ENCODE results near the gene ANXA3. TPM values are rescaled to one million over a fixed set of nuclear protein-coding genes. Genes with fewer than 3 reads are reported as not detected.

Gene ANXA3
- total and polyA plus RNA-seq, 2 donors (not counting 1 experiment from before 2014, with no cell fraction given): not detected

DNA sequence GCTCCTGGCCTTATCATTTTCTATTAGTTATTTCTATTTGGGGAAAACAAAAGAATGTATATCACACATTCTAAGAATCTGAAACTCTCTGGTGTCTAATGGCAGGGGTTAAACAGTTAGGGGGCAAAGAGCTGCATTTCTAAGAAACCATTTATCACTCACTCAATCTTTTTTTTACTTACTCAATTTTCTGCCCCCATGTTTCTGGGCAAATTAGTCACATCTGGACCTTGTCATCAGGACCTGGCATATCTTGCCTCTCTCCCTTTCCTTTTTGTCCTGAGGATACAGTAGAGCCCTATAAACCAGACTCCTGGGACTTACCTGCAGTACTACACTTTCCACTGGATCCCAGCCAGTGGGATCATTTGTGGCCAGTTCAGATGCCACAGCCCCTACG, 89.1 kb downstream of the ANXA3 start:
- H3K27ac Mint-ChIP-seq: peak overlapping the region; percentile 95
- Histone ChIP-seq H3K9ac (ENCODE audit: low read length) (no peak overlapping the region), H3K27me3 (replicated peaks in 1 of 4; ENCODE audit: control extremely low read depth in 1 of 4, control insufficient read depth in 3 of 4, insufficient read depth in 4 of 4, low read length in 3 of 4) (no peaks in the 10 kb centered on the region), H3K79me2 (ENCODE audit: control insufficient read depth, insufficient read depth, low read length) (no peaks in the 10 kb centered on the region), H3K4me1 (ENCODE audit: control insufficient read depth in 2 of 2, insufficient read depth in 2 of 2, low read length in 2 of 2) (peaks cover 62 to 77% of the 10 kb centered on the region in 2 donors), H3K4me3 (ENCODE audit: control extremely low read depth in 1 of 5, extremely low read depth in 1 of 5, insufficient read depth in 1 of 5, low read depth in 2 of 5, low read length in 4 of 5) (no peak overlapping the region), H3K27ac (ENCODE audit: low read length in 2 of 2) (peak overlapping the region in 1 of 2 donors; percentile 87), H3K36me3 (replicated peaks in 1 of 2; ENCODE audit: control extremely low read depth in 1 of 2, control insufficient read depth in 1 of 2, extremely low read depth in 1 of 2, insufficient read depth in 2 of 2, low read length in 1 of 2) (no peaks in the 10 kb centered on the region), H4K20me1 (ENCODE audit: control insufficient read depth, insufficient read depth, low read length, poor library complexity, severe bottlenecking) (no peaks in the 10 kb centered on the region), H3K4me2 (replicated peaks; ENCODE audit: low read depth, low read length, poor library complexity, severe bottlenecking) (no peak overlapping the region), H3K9me3 (ENCODE audit: control extremely low read depth in 1 of 3, control insufficient read depth in 2 of 3, insufficient read depth in 1 of 3, low read length in 2 of 3) (no peaks in the 10 kb centered on the region), H2AFZ (ENCODE audit: insufficient read depth, low read depth, low read length, poor library complexity, severe bottlenecking) (peak overlapping the region; percentile 34)
- CTCF ChIA-PET: interaction anchor here (8.0 kb wide), 1 partner anchor 28 kb away, joined by 84 read pairs; no protein-coding TSS in a partner anchor
- DNase-seq (no peak), ATAC-seq (ENCODE audit: low read depth) (no peak)
- H3K4me1 Mint-ChIP-seq: peaks cover 73% of the 10 kb centered on the region
- no peaks in the 10 kb centered on the region for H3K27me3 Mint-ChIP-seq
- no peak overlapping the region for H3K4me3 Mint-ChIP-seq
- no peaks in the 10 kb centered on the region for H3K9me3 Mint-ChIP-seq (ENCODE audit: insufficient read depth)
- TF ChIP-seq EZH2 (IDR thresholded peaks at IDR 0.05; ENCODE audit: borderline replicate concordance, insufficient read depth, low read depth, low read length, poor library complexity, severe bottlenecking): no peak
- TF ChIP-seq, protein P1, sequence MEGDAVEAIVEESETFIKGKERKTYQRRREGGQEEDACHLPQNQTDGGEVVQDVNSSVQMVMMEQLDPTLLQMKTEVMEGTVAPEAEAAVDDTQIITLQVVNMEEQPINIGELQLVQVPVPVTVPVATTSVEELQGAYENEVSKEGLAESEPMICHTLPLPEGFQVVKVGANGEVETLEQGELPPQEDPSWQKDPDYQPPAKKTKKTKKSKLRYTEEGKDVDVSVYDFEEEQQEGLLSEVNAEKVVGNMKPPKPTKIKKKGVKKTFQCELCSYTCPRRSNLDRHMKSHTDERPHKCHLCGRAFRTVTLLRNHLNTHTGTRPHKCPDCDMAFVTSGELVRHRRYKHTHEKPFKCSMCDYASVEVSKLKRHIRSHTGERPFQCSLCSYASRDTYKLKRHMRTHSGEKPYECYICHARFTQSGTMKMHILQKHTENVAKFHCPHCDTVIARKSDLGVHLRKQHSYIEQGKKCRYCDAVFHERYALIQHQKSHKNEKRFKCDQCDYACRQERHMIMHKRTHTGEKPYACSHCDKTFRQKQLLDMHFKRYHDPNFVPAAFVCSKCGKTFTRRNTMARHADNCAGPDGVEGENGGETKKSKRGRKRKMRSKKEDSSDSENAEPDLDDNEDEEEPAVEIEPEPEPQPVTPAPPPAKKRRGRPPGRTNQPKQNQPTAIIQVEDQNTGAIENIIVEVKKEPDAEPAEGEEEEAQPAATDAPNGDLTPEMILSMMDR (IDR thresholded peaks at IDR 0.05): no peak
- intact Hi-C loops (cut with micrococcal nuclease): loop anchor here (5.0 to 10.0 kb wide), 2 partner anchors 224 to 297 kb away; partner anchors contain the start of gene PAQR3
- POLR2A ChIA-PET: interaction anchor here (0.6 kb wide), 1 partner anchor 17 kb away, joined by 9 read pairs; no protein-coding TSS in a partner anchor
- 100% methylated on average over 1 of the region's 1 CpG for WGBS (ENCODE audit: insufficient coverage)

DNA sequence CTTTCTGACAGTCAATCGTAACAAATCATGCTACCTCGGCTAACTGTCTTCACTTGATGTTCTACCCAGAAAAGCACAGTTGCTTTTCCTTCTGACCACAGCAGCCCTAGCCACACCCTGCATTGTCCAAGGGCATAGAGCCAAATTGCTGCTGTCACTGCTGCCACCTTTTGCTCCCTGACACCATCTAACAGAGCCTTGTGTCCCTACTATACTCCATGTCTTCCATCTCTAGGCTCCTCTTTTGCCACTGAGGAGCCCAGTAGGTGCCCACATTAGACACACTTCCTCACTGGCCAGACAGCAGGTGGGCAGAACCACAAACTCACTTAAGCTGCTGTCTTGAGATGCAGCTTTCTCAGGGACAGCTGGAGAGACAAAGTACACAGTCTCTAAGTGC, 91.4 kb downstream of the ANXA3 start:
- 58% methylated on average over 2 of the region's 2 CpGs for WGBS (ENCODE audit: insufficient coverage)
- Histone ChIP-seq H3K4me1 (ENCODE audit: control insufficient read depth in 2 of 2, insufficient read depth in 2 of 2, low read length in 2 of 2) (peaks cover 67 to 82% of the 10 kb centered on the region in 2 donors), H3K79me2 (ENCODE audit: control insufficient read depth, insufficient read depth, low read length) (no peaks in the 10 kb centered on the region), H3K9ac (ENCODE audit: low read length) (peak overlapping the region; percentile 5), H4K20me1 (ENCODE audit: control insufficient read depth, insufficient read depth, low read length, poor library complexity, severe bottlenecking) (no peaks in the 10 kb centered on the region), H2AFZ (ENCODE audit: insufficient read depth, low read depth, low read length, poor library complexity, severe bottlenecking) (peak overlapping the region; percentile 56), H3K27me3 (replicated peaks in 1 of 4; ENCODE audit: control extremely low read depth in 1 of 4, control insufficient read depth in 3 of 4, insufficient read depth in 4 of 4, low read length in 3 of 4) (no peaks in the 10 kb centered on the region), H3K9me3 (ENCODE audit: control extremely low read depth in 1 of 3, control insufficient read depth in 2 of 3, insufficient read depth in 1 of 3, low read length in 2 of 3) (no peaks in the 10 kb centered on the region), H3K4me2 (replicated peaks; ENCODE audit: low read depth, low read length, poor library complexity, severe bottlenecking) (peak overlapping the region; percentile 54), H3K36me3 (replicated peaks in 1 of 2; ENCODE audit: control extremely low read depth in 1 of 2, control insufficient read depth in 1 of 2, extremely low read depth in 1 of 2, insufficient read depth in 2 of 2, low read length in 1 of 2) (no peaks in the 10 kb centered on the region), H3K4me3 (ENCODE audit: control extremely low read depth in 1 of 5, extremely low read depth in 1 of 5, insufficient read depth in 1 of 5, low read depth in 2 of 5, low read length in 4 of 5) (no peak overlapping the region), H3K27ac (ENCODE audit: low read length in 2 of 2) (peak overlapping the region; percentile 51 to 87)
- TF ChIP-seq EZH2 (IDR thresholded peaks at IDR 0.05; ENCODE audit: borderline replicate concordance, insufficient read depth, low read depth, low read length, poor library complexity, severe bottlenecking): no peak
- TF ChIP-seq, protein P1 (IDR thresholded peaks at IDR 0.05): no peak
- Mint-ChIP-seq H3K9me3 (ENCODE audit: insufficient read depth) (no peaks in the 10 kb centered on the region), H3K27ac (peak overlapping the region; percentile 95), H3K4me3 (peak overlapping the region; percentile 78), H3K27me3 (no peaks in the 10 kb centered on the region), H3K4me1 (peaks cover 75% of the 10 kb centered on the region)
- ATAC-seq (ENCODE audit: low read depth): no peak
- ChIA-PET POLR2A (interaction anchor here (1.1 to 1.5 kb wide), 2 partner anchors 13 to 132 kb away, joined by 3 read pairs; no protein-coding TSS in a partner anchor), CTCF (interaction anchor here (0.9 to 8.0 kb wide), 8 partner anchors 11 to 220 kb away, joined by 3 to 84 read pairs (median 4); partner anchors contain the start of gene BMP2K)
- intact Hi-C loops (cut with micrococcal nuclease): loop anchor here (2.0 to 10.0 kb wide), 3 partner anchors 14 to 294 kb away; partner anchors contain the start of gene PAQR3
- DNase-seq: no peak

All from B cell (primary cell).